ENCODE results near the gene SPATA2. TPM values are rescaled to one million over a fixed set of nuclear protein-coding genes. Genes with fewer than 3 reads are reported as not detected.
"Not testable (repeated sequence)": the region's sequence is repeated elsewhere in the genome, so short reads cannot be mapped to it uniquely, and the experiment has no call there.

Gene SPATA2, protein sequence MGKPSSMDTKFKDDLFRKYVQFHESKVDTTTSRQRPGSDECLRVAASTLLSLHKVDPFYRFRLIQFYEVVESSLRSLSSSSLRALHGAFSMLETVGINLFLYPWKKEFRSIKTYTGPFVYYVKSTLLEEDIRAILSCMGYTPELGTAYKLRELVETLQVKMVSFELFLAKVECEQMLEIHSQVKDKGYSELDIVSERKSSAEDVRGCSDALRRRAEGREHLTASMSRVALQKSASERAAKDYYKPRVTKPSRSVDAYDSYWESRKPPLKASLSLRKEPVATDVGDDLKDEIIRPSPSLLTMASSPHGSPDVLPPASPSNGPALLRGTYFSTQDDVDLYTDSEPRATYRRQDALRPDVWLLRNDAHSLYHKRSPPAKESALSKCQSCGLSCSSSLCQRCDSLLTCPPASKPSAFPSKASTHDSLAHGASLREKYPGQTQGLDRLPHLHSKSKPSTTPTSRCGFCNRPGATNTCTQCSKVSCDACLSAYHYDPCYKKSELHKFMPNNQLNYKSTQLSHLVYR
- 1 to 10 TPM; 7.2 to 9.6 (median 7.8) TPM for polyA plus RNA-seq (ENCODE audit: insufficient read depth in 1 of 5, insufficient read length in 5 of 5, low replicate concordance in 1 of 5)
- long read RNA-seq, donor 1, full-length matches to known transcripts, result 3 of 3 reads
- long read RNA-seq, donor 1, partial matches to known transcripts, result 0 of 3 reads
- long read RNA-seq, donor 1, other reads (novel, unspliced or antisense), result 0 of 3 reads
- long read RNA-seq, donor 2, full-length matches to known transcripts, result 1 of 1 reads
- long read RNA-seq, donor 2, partial matches to known transcripts, result 0 of 1 reads
- long read RNA-seq, donor 2, other reads (novel, unspliced or antisense), result 0 of 1 reads
- long read RNA-seq, donor 3, full-length matches to known transcripts, result 4 of 4 reads
- long read RNA-seq, donor 3, partial matches to known transcripts, result 0 of 4 reads
- long read RNA-seq, donor 3, other reads (novel, unspliced or antisense), result 0 of 4 reads
- long read RNA-seq, donor 4, result 0 reads
- long read RNA-seq, donor 5, full-length matches to known transcripts, result 5 of 5 reads
- long read RNA-seq, donor 5, partial matches to known transcripts, result 0 of 5 reads
- long read RNA-seq, donor 5, other reads (novel, unspliced or antisense), result 0 of 5 reads
- long read RNA-seq, donor 6, full-length matches to known transcripts, result 2 of 2 reads
- long read RNA-seq, donor 6, partial matches to known transcripts, result 0 of 2 reads
- long read RNA-seq, donor 6, other reads (novel, unspliced or antisense), result 0 of 2 reads
- long read RNA-seq, donor 7, result 0 reads
- long read RNA-seq, donor 8, full-length matches to known transcripts, result 1 of 1 reads
- long read RNA-seq, donor 8, partial matches to known transcripts, result 0 of 1 reads
- long read RNA-seq, donor 8, other reads (novel, unspliced or antisense), result 0 of 1 reads

DNA sequence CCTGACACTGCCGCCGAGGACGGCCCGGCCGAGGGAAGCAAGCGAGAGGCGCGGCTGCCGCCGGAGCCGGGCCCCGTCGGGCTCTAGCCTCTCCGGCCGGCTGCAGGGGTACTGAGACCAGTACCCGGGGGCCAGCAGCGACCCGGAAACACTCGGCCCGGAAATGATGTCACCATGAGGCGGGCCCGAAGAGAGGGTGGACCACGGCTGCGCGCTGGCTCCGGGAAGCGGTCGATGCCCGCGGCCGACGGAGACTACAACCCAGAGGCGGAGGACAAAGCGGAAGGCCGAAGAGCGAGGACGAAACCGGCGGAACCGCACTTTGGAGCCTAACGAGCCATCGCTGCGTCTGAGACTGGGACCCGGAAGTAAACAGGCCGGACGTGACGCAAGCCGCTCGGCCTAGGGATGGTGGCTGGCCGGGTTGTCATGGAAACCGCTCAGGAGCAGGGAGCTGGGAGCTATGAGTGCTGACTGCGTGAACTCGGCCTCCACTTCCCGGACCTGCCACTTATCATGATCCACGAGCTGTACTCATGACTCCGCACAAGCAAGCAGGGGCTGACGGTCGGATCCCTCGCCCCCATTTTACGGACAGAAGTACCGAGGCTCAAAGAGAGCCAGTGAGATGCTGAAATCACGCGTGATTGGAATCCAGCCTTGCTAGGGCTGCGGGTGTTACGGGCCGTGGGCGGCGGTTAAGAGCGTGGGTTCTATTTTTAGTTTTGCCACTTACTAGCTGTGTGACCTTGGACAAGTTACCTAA, at the start of gene SPATA2:
Gene SPATA2 (minus strand): TSS at position 150 of the 766 bp plus-strand sequence. CDS start 7,039 bp downstream, outside the sequence.
- peak; percentile 93 to 96 for DNase-seq

DNA sequence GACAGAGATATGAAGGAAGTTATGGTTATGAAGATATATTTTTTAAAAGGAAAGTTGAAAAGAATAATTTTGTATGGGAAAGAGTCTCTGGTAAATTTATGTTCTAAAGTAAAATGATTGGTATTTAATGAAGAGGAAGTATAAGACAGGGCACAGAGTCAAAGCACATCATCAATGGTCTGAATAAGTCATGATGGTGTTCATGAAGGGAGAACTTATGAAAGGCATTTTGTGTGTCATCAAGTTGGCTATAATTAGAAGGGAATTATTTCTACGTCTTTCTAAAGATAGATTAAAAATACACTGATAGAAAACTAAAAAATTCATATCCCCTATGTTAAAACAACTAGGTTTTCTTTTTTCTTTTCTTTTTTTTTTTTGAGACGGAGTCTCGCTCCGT, 46.1 kb upstream of the SPATA2 start:
- DNase-seq, result no peak

DNA sequence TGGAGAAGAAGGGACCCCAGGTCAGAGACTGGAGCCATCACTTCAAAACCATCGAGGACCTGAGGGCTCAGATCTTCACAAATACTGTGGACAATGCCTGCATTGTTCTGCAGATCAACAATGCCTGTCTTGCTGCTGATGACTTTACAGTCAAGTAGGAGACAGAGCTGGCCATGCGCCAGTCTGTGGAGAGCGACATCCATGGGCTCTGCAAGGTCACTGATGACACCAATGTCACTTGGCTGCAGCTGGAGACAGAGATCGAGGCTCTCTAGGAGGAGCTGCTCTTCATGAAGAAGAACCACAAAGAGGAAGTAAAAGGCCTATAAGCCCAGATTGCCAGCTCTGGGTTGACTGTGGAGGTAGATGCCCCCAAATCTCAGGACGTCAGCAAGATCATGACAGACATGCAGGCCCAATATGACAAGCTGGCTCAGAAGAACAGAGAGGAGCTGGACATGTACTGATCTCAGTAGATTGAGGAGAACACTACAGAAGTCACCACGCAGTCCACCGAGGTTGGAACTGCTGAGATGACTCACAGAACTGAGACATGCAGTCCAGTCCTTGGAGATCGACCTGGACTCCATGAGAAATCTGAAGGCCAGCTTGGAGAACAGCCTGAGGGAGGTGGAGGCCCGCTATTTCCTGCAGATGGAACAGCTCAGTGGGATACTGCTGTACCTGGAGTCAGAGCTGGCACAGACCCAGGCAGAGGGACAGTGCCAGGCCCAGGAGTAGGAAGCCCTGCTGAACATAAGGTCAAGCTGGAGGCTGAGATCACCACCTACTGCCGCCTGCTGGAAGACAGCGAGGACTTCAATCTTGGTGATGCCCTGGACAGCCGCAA, 42.0 kb upstream of the SPATA2 start:
- DNase-seq, result not testable (repeated sequence)

DNA sequence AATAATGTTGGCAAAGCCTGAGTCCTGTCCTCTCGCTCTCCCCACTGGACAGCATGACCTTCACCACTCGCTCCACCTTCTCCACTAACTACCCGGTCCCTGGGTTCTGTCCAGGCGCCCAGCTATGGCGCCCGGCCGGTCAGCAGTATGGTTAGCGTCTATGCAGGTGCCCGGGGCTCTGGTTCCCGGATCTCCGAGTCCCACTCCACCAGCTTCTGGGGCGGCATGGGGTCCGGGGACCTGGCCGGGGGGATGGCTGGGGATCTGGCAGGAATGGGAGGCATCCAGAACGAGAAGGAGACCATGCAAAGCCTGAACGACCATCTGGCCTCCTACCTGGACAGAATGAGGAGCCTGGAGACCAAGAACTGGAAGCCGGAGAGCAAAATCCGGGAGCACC, 41.4 kb upstream of the SPATA2 start:
- DNase-seq, result no peak

DNA sequence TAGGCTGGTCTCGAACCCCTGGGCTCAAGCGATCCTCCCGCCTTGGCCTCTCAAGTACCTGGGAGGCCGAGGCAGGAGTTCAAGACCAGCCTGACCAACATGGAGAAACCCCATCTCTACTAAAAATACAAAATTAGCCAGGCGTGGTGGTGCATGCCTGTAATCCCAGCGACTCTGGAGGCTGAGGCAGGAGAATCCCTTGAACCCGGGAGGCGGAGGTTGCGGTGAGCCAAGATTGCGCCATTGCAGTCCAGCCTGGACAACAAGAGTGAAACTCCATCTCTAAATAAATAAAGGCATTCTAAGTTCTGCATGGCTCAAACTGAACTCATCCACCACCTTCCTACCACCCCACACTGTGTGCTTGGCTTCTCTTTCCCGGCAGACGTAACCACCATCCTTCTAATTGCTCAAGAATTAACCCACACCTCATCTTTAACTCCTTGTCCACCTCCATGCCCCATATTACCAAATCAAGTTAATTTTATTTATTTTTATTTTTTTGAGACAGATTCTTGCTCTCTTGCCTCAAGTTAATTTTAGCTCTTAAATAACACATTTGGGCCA, 40.6 kb upstream of the SPATA2 start:
- not testable (repeated sequence) for DNase-seq

DNA sequence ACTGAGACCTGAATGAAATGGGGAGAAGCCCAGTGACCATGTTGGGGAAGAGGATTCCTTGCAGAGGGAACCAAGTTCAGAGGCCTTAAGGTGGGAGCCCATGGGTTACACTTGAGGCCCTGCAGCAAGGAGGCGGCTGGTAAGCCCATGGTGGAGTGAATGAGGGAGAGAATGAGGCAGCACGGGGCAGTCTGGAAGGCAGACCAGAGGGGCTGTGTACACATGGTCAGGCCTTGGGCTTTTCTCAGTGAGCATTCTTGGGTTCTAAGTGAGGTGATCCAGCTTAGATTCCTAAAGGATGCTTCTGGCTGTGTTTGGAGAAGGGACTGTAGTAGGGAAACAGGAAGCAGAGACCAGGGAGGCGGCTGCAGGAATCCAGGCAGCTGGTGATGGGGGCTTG, 39.8 kb upstream of the SPATA2 start:
- no peak for DNase-seq

DNA sequence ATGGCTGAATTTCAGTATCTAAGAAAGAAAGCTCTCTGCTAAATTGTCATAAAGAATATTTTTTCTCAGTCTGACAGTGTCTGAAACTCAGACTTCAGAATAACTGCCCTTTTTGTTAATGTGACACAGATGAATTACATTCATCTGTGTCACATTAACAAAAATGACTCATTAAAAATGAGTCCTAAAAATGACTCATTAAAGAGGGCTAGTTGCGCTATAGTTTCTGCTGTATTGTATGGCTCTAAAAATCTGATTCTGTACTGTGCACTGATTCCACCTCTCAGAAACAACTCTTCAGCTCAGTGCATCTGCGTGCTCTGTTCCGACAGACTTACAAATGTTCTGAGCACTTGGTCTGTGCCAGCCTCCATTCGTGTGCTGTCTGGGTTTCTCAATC, 35.8 kb upstream of the SPATA2 start:
- no peak for DNase-seq

DNA sequence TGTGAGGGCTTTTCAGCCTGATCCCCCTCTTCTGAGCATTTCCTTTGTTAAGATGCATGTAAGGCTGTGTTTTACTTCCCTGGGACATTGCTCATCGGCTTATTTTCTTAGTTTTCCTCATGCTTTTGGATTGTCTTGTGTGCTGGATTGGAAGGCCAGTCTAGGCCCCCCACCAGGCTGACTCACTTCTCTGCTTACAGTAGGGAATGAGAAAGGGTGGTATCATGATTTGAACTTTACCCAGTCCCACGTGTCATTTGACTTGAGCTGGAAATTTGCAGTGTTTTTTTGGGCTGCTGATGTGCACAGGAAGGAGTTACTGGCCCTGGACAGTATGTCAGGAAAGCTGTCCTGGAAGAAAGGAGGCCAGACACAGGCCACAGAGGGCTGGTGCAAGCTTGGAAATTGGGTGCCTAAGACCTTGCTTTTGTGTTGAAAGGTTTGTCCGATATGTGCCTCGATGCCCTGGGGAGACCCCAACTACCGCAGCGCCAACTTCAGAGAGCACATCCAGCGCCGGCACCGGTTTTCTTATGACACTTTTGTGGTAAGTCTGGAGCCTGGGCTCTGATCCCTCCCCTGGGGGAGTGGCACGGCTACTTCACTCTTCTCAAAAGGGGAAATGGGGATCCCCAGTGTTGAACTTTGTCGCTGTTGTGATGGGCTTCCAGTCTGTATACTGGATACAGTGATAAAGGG, 33.6 kb upstream of the SPATA2 start:
- no peak for DNase-seq

DNA sequence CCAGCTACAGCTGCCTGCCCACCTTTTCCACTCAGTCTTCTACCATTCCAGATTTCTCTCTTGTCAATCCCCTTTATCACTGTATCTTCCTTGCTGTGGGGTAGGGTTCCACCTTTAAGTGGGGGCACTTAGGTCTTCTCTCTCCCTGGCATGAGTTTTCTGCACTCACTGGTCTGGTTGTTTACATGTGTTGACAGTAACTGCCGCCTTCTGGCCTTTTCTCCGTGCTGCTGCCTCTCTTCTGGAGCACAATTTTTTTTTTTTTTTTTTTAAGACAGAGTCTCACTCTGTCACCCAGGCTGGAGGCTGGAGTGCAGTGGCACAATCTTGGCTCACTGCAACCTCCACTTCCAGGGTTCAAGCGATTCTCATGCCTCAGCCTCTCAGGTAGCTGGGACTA, 32.8 kb upstream of the SPATA2 start:
- no peak for DNase-seq

DNA sequence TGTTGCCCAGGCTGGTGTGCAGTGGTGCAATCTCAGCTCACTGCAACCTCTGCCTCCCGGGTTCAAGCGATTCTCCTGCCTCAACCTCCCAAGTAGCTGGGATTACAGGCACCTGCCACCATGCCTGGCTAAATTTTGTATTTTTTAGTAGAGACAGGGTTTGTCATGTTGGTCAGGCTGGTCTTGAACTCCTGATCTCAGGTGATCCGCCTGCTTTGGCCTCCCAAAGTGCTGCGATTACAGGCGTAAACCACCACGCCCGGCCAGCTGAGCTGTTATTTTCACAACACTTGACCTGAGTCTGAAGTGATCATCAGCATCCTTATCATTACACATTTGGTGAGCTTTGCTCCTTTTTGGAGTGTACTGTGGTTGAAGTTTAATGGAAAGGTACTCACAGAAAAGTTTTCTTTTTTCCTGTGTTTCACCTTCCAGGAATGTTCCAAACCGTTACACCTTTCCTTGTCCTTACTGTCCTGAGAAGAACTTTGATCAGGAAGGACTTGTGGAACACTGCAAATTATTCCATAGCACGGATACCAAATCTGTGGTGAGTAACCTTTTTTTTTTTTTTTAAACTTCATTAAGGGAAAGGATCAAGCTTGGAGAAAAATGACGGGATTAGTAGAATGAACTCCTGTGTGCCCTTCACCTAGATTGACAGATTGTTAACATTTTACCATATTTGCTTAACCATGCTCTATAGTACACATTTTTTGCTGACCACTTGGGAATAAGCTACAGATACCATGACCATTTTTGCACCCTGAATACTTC, 30.6 kb upstream of the SPATA2 start:
- DNase-seq, result no peak

DNA sequence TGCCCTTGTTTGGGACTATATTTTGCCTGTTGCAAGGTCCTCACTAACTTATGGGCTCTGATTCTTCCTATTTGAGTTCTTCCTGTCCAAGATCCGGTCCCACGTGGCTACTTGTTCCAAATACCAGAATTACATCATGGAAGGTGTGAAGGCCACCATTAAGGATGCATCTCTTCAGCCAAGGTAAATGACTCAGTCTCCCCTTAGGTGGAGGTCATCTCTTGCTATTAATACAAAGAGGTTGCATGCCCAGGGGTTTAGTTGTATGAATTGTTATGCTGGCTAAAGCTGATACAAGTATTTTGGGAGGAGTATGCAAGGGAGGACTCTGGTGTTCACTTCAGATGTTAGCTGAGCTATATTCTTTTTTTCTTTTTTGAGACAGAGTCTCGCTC, 30.0 kb upstream of the SPATA2 start:
- no peak for DNase-seq

DNA sequence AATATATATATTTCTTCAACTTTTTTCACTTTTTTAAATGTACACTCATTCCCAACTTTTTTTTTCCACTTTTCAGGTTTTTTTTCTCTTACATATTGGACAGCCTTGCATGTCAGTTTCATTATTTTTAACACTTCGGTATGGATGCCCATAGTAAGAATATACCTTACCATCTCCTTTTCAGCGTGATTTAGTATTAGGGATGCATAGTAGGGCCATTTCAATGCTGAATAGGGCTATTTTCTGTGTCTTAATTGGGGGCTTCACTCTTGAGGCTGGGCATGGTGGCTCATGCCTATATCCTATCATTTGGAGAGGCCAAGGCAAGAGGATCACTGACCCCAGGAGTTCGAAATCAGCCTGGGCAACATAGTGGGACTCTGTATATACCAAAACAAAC, 27.6 kb upstream of the SPATA2 start:
- DNase-seq, result no peak

DNA sequence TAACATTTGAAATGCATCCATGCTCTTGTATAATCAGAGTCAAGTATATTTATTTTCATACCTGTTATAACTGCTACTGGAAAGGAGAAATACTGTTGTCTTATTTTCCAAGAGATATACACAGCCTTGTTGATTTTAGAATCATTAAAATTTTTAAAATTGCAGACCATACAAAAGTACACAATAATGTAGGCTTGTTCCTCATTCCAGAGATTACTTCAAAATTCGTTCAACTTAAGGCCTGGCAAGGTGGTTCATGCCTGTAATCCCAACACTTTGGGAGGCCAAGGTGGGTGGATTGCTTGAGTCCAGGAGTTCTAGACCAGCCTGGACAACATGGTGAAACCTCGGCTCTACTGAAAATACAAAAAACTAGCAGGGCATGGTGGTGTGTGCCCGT, 27.0 kb upstream of the SPATA2 start:
- DNase-seq, result no peak

DNA sequence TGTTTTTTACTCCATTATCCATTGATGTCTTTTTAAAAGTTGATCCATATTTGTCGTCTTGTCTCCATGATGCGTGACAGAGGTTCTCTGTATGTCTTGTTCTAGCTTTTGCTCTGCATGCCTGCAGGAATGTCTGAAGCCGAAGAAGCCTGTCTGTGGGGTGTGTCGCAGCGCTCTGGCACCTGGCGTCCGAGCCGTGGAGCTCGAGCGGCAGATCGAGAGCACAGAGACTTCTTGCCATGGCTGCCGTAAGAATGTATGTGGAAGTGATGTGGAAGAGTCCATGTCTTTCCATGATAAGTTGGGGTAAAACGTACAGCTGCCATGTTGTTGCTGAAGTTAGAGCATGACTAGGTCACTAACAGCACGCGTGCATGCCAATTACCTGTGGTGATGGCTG, 26.1 kb upstream of the SPATA2 start:
- DNase-seq, result no peak

DNA sequence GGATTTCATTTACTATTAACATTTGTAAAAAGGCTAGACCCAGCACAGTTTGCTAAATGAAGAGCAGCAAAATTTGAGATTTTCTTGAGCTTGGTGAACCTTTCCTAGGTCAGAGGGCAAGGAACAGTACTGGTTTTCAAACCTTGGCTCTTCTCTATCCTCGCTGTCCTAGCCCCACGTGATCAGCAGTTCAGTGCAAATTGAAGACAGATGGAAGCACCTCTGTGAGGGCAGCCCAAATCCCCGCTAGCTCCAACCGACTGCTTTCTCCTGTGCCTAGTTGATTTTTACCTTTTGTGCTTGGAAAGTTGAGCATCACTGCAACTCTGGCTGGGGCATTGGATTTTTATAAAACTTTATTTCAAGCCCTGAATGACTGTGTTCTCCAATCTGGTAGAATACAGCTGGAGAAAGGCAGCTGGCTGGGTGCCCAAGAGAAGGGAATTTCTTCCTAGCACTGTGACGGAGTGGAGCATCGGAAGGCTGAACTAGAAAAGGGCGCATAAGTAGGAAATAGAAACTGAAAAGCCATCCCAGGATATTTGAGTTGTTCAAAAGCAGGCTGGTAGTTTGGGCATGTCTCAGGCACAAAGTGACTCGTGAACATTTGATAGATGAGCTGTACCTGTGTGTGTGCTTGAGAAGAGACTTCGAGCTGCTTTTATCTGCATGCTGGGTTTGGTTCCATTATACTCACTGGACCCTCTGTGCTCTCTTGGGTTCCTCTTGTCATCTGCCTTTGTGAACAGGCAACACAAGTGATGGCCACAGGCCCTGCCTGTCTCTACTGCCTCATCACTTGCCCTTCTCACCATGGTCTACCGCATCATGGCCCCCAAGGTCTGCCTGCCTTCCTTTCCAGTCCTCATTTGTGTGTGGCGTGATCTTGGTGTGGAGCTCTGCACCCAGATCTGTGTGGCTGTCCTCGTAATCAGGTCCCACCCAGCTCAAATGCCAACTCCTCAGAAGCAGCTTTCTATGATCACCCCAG, 23.1 kb upstream of the SPATA2 start:
- DNase-seq, result peak in 1 of 2 donors; percentile 33

DNA sequence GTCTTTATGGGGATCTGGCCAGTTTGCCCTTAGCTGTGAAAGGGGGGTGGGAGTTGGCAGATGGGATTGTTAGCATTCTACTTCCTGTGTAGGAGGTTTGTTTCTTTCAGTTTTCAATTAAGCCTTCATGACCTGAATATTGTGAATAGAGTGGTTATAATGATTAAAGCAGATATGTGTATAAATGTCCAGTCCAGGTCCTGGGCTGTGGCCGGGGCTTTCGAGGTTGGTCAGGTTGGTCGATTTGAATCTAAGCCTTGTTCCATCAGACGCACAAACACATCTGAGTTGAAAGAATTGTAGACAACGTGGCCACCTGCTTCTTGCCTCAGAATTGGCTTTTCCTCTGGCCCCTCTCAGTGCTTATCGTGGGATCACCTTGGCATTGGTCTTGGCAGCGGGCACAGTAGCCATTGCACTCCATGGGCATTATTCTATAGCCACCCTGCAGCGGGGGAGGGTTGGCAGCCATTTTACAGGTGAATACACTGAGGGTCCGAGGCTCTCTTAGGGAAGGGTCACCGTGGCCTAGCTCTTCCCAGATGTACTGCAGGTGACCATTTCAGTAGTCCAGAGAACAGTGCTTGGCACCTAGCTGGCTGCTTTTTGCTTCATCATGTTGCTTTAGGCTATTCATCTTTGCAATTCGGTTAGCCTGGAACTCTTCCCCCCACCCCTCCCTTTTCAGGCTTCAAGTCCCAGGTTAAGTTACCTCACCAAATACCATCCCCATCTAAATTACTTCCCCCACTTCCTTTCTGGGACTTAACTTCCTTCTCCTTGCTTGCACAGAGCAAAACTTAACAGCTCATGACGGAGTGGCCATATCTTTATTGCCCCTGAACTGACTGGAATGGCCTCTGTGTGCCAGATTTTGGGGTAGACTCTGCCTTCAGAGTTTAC, 21.9 kb upstream of the SPATA2 start:
- DNase-seq, result no peak
